Natural killer cell treated with Interleukin-12 subunit alpha and Interleukin-12 subunit beta and Interleukin-15 and Interleukin-18, amount 100 ng/mL, for 72 hours (primary cell): ENCODE measurements around the gene TK1. TPM values are rescaled to one million over a fixed set of nuclear protein-coding genes. Genes with fewer than 3 reads are reported as not detected.
"Not testable (repeated sequence)": the region's sequence is repeated elsewhere in the genome, so short reads cannot be mapped to it uniquely, and the experiment has no call there.

Experiments
- ATAC-seq, 2 donors: fragments of 150-1000 bp; cut with Tn5 transposase in 1 of 2; sonication (Bioruptor Pico), chemical (Tn5 transposase) in 1 of 2; 2 replicates each; pipeline ENCODE4 v1.10.0; 2021
- DNase-seq: peaks from one replicate; pipeline ENCODE4 v3.0.0; 2022; ENCODE audit warnings: low spot score
- H3K27ac Mint-ChIP-seq, 2 donors: 1 replicate in 1 of 2; 2 replicates in 1 of 2; pipeline ENCODE4 v1.8.0; 2022; ENCODE audit warnings: mixed read lengths in 2 of 2, mild to moderate bottlenecking in 1 of 2, moderate library complexity in 1 of 2
- H3K27me3 Mint-ChIP-seq, 2 donors: 1 replicate in 1 of 2; 2 replicates in 1 of 2; pipeline ENCODE4 v1.8.0; 2022; ENCODE audit warnings: mixed read lengths in 2 of 2
- H3K36me3 Mint-ChIP-seq: one replicate; pipeline ENCODE4 v1.8.0; 2022; ENCODE audit warnings: mixed read lengths
- H3K4me1 Mint-ChIP-seq, 2 donors: 1 replicate in 1 of 2; 2 replicates in 1 of 2; pipeline ENCODE4 v1.8.0; 2022; ENCODE audit warnings: low read depth in 2 of 2, mixed read lengths in 2 of 2, mild to moderate bottlenecking in 1 of 2
- H3K4me3 Mint-ChIP-seq: one replicate; pipeline ENCODE4 v1.8.0; 2022; ENCODE audit warnings: mixed read lengths
- H3K9me3 Mint-ChIP-seq: 2 replicates; pipeline ENCODE4 v1.8.0; 2022; ENCODE audit warnings: mixed read lengths
- total RNA-seq, 2 donors: library from RNA; stranded (reverse); gene quantifications; one replicate each; pipeline ENCODE4 v1.2.3, GENCODE V29; 2022

Gene TK1
- total RNA-seq, 2 donors from 2014 or later, result 66.8 to 138 TPM

- Mint-ChIP-seq H3K36me3 (no peaks in the 10 kb centered on the region), H3K27ac (no peak overlapping the region)
- no peak for DNase-seq
These were observed 41.9 kb downstream of the TK1 start for GRCh38 chr17:78144736-78145641.

GRCh38 chr17:78144147-78144719, 42.6 kb downstream of the TK1 start:
- H3K27me3 Mint-ChIP-seq, result no peaks in the 10 kb centered on the region
- no peaks in the 10 kb centered on the region for H3K9me3 Mint-ChIP-seq
- H3K36me3 Mint-ChIP-seq, result no peaks in the 10 kb centered on the region
- peaks cover 11 to 25% of the 10 kb centered on the region in 2 donors for H3K4me1 Mint-ChIP-seq
- no peak overlapping the region for H3K27ac Mint-ChIP-seq
- ATAC-seq (no peak), DNase-seq (no peak)
- no peak overlapping the region for H3K4me3 Mint-ChIP-seq

More at GRCh38 chr17:78144736-78145641, 41.9 kb downstream of the TK1 start:
- Mint-ChIP-seq H3K4me3 (no peak overlapping the region), H3K9me3 (no peaks in the 10 kb centered on the region), H3K4me1 (peaks cover 6 to 21% of the 10 kb centered on the region in 2 donors), H3K27me3 (no peaks in the 10 kb centered on the region)
- ATAC-seq, result no peak

DNA sequence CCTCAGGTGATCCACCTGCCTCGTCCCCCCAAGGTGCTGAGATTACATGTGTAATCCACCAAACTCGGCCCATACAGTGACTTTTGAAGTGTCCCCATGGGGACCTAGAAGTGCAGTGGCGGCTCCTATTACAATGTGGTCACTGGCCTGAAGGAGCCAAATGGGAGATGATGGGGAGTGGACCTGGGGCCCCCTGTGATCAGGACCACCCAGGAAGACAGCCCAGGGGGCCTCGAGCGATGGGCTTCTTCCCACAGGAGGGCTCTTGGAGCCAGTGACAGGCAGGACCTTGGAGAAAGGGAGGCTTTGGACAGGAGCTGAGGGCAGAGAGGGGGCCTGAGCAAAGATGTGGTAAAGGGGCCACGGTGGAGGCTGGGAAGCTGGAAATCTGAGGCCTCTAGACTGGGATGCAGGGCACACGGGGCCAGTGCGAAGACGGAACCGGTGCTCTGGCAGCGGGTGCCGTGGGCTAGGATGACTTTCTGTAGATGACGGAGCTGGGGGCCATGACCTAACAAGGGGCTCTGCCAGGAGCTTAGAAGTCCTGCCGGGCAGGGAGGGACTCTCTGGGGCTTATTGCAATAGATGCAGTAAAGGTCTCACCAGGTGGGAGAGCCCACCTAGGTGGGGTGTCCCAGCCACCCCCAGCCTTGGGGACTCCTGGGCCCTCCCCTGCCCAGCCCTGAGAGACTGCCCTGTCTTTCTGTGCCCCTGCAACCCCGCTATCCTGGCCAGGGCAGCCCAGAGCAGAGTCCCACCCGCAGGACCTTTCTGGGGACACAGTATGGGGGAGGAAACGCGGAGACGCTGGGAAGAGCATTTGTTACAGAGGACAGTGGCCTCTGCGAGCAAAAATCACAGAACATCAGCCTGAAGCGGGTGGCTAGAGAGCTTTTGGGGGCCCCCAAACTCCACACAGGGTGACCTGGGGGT, 43.4 kb downstream of the TK1 start:
- no peaks in the 10 kb centered on the region for H3K27me3 Mint-ChIP-seq
- H3K9me3 Mint-ChIP-seq, result no peaks in the 10 kb centered on the region
- no peak overlapping the region for H3K4me3 Mint-ChIP-seq
- H3K27ac Mint-ChIP-seq, result peak overlapping the region in 1 of 2 donors; percentile 70
- ATAC-seq, result no peak
- H3K36me3 Mint-ChIP-seq, result no peaks in the 10 kb centered on the region
- DNase-seq, result no peak
- H3K4me1 Mint-ChIP-seq, result peaks cover 15 to 29% of the 10 kb centered on the region in 2 donors

DNA sequence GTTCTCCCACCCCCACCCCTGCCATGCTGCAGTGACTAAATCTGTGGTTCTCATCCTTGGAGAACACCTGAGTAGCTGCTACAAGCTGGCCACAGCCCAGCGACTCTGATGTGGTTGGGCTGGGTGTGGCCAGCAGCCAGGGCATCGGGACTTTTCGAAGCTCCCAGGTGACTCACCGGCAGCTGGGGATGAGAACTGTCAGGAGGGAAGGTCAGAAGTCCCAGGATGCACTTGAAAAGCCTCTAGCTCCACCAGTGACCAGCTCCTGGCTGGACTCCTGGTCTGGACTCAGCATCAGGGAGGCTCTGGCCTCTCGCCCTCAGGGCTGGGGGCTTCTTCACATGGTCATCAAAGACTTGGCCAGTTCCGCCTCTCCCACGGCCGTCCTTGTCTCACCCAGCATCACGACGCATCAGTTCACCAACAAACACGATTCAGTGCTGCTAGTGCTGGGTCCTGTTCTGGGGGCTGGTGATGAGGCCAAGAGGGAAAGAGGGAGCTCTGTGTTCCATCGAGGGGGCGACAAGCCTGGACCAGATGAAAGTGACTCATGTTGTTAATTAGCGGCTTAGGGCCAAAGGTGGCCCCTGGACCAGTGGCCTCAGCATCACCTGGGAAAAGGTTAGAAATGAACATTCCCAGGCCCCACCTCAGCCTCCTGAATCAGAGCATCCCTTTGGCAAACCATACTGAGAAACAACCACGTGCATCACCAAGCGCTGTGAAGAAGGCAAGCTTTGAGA, 44.6 kb downstream of the TK1 start:
- Mint-ChIP-seq H3K27me3 (no peaks in the 10 kb centered on the region), H3K4me1 (peaks cover 21 to 34% of the 10 kb centered on the region in 2 donors), H3K9me3 (no peaks in the 10 kb centered on the region)

GRCh38 chr17:78141437-78142118, 45.3 kb downstream of the TK1 start:
- H3K27me3 Mint-ChIP-seq, result no peaks in the 10 kb centered on the region
- no peaks in the 10 kb centered on the region for H3K9me3 Mint-ChIP-seq
- ATAC-seq, result no peak
- no peaks in the 10 kb centered on the region for H3K36me3 Mint-ChIP-seq
- DNase-seq, result no peak
- no peak overlapping the region for H3K27ac Mint-ChIP-seq
- no peak overlapping the region for H3K4me3 Mint-ChIP-seq
- H3K4me1 Mint-ChIP-seq, result peaks cover 24 to 41% of the 10 kb centered on the region in 2 donors

More for the DNA sequence above, 44.6 kb downstream of the TK1 start:
- DNase-seq (no peak), ATAC-seq (no peak)
- Mint-ChIP-seq H3K27ac (no peak overlapping the region), H3K36me3 (no peaks in the 10 kb centered on the region), H3K4me3 (no peak overlapping the region)

GRCh38 chr17:78140169-78141051, 46.4 kb downstream of the TK1 start:
- peak overlapping the region; percentile 34 to 53 for H3K27ac Mint-ChIP-seq
- H3K9me3 Mint-ChIP-seq, result no peaks in the 10 kb centered on the region
- DNase-seq, result peak; percentile 91
- H3K36me3 Mint-ChIP-seq, result peaks cover 9% of the 10 kb centered on the region
- H3K27me3 Mint-ChIP-seq, result no peaks in the 10 kb centered on the region
- peak; percentile 94 to 95 for ATAC-seq
- peak overlapping the region; percentile 56 for H3K4me3 Mint-ChIP-seq
- H3K4me1 Mint-ChIP-seq, result peaks cover 33 to 50% of the 10 kb centered on the region in 2 donors

DNA sequence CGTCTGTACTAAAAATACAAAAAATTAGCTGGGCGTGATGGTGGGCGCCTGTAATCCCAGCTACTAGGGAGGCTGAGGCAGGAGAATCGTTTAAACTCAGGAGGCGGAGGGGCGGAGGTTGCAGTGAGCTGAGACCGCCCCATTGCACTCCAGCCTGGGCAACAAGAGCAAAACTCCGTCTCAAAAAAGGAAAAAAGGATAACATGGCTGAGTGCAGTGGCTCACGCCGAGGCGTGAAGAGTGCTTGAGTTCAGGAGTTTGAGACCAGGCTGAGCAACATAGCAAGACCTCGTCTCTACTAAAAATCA, 47.0 kb downstream of the TK1 start:
- H3K27ac Mint-ChIP-seq, result peak overlapping the region; percentile 34 to 53
- not testable (repeated sequence) for H3K36me3 Mint-ChIP-seq, H3K9me3 Mint-ChIP-seq, ATAC-seq, DNase-seq, H3K27me3 Mint-ChIP-seq
- H3K4me1 Mint-ChIP-seq, result peaks cover 33 to 51% of the 10 kb centered on the region in 2 donors
- peak overlapping the region; percentile 56 for H3K4me3 Mint-ChIP-seq

GRCh38 chr17:78138204-78139060, 48.4 kb downstream of the TK1 start:
- DNase-seq (no peak), ATAC-seq (no peak)
- peaks cover 18% of the 10 kb centered on the region for H3K36me3 Mint-ChIP-seq
- H3K4me1 Mint-ChIP-seq, result peaks cover 46 to 60% of the 10 kb centered on the region in 2 donors
- no peaks in the 10 kb centered on the region for H3K9me3 Mint-ChIP-seq
- no peak overlapping the region for H3K4me3 Mint-ChIP-seq
- peak overlapping the region; percentile 77 to 84 for H3K27ac Mint-ChIP-seq
- H3K27me3 Mint-ChIP-seq, result no peaks in the 10 kb centered on the region

DNA sequence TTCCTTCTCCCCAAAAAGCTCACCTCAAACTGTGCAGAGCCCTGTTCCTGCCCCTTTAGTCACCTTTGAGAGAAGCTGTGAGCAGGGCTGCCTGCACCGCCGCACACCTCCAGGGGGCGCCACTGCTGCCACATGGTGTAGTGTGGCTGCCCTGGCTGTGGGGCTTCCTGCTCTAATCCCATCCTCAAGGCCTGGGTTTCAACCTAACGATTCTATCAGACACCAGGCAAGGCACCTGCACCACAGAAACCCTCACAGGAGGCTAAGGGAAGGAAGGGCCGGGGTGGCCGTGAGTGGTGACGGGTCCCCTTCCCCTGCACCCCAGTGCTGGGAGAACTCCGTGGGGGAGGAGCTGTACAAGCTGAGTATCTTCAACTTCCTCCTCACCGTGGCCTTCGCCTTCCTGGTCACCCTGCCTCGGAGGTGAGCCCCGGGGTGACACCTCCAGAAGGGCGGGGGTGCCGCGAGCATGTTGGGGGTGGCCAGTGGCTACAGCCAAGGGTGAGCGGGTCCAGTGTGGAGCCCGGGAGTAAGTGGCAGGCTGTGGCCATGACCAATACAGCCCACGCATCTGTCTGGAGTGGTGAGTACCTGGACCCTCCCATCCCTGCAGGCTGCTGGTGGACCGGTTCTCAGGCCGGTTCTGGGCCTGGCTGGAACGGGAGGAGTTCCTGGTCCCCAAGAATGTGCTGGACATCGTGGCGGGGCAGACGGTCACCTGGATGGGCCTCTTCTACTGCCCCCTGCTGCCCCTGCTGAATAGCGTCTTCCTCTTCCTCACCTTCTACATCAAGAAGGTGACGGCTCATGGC, 49.3 kb downstream of the TK1 start:
- no peaks in the 10 kb centered on the region for H3K9me3 Mint-ChIP-seq
- ATAC-seq (no peak), DNase-seq (peak; percentile 62)
- H3K36me3 Mint-ChIP-seq, result peaks cover 18% of the 10 kb centered on the region
- peak overlapping the region; percentile 77 to 84 for H3K27ac Mint-ChIP-seq
- peaks cover 49 to 60% of the 10 kb centered on the region in 2 donors for H3K4me1 Mint-ChIP-seq
- no peaks in the 10 kb centered on the region for H3K27me3 Mint-ChIP-seq
- no peak overlapping the region for H3K4me3 Mint-ChIP-seq

DNA sequence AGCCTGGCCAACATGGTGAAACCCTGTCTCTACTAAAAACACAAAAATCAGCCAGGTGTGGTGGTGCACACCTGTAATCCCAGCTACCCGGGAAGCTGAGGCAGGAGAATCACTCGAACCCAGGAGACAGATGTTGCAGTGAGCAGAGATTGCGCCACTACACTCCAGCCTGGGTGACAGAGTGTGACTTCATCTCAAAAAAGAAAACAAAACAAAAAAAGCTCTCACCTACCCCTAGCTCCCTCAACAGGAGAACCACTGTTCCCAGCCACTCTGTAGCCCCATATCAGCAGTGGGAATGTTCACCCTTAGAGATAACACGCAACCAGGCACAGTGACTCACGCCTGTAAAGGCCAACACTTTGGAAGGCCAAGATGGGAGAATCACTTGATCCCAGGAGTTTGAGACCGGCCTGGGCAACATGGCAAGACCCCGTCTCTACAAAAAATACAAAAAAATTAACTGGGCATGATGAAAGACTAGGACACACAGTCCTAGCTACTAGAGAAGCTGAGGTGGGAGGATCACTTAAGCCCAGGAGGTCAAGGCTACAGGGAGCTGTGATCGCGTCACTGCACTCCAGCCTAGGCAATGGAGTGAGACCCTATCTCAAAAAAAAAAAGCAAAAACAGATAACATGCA, 50.9 kb downstream of the TK1 start:
- no peaks in the 10 kb centered on the region for H3K9me3 Mint-ChIP-seq
- DNase-seq, result no peak
- H3K27ac Mint-ChIP-seq, result peak overlapping the region; percentile 59 to 87
- peak overlapping the region; percentile 26 for H3K4me3 Mint-ChIP-seq
- H3K4me1 Mint-ChIP-seq, result peaks cover 49 to 57% of the 10 kb centered on the region in 2 donors
- H3K36me3 Mint-ChIP-seq, result peaks cover 18% of the 10 kb centered on the region
- ATAC-seq, result no peak
- no peaks in the 10 kb centered on the region for H3K27me3 Mint-ChIP-seq
